ENCODE data around the gene MROH8.

The MROH8 gene

DNA sequence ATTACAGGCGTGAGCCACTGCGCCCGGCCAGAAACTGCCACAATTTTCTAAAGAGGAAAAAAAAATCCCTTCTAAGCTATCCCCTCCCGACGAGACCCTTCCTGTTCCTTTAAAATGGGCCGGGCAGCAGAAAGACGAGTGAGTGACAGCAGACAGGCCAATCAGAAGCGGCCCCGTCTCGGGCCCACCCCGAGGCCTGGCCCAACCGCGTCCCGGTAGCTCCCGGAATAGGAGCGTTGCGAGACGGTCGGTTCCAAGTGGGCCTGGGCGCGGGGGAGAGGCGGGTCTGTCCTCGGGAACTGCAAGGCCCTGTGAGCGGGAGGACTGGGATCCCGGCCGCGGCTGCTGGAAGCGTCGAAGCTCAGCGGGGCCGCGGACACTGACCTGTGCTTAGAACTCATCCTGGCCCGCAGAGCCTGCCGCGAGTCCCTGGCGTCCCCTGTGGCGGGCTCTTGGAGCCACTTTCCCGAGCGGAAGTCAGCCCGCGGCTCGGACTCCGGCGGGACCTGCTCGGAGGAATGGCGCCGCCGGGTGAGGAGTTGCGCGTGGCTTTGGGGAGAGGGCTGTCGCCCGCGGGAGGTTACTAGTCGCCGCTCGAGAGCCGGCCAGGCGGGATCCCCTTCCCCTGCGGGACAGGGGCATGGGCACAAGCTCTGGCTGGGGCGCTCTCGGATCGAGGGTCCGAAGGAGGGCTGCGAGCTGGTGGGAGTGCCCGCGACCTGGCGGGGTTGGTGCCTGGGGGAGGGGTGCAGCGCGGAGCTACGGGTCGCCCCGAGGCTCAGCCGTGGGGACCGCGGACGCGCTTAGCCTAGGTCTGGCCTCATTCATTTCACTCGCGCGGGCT is at the start of gene MROH8, which contains the start of gene RPN2:
Gene MROH8 (minus strand): TSS at position 710 of the 844 bp plus-strand sequence.
Gene RPN2 (plus strand): TSS at position 492 of the 844 bp plus-strand sequence. CDS start 27 bp downstream, at position 519.
- peak; percentile 95 to 96 for DNase-seq

- DNase-seq, result no peak
Measured at GRCh38 chr20:37228656-37229055, 49.3 kb upstream of the MROH8 start.

DNA sequence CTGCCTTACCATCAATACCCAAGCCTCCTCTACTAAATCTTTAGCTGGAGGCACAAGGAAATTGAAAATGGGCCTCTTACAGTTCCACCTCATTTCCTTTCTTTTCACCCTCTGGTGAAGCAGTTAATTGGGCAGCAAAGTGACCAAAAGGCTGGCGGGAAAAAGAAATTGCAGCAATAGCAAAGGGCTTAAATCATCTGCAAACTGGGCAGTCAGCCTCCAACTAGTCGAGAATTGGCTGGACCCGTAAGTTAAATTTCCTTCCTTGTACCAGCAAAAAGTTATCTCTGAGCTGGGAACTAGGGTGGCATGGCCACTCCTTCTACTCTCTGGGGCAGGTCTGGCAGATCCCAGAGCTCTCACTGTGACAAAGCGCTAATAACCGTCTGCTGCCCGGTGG is 48.7 kb upstream of the MROH8 start:
- no peak for DNase-seq

- no peak for DNase-seq
Measured at GRCh38 chr20:37226889-37227288, 47.5 kb upstream of the MROH8 start.

DNA sequence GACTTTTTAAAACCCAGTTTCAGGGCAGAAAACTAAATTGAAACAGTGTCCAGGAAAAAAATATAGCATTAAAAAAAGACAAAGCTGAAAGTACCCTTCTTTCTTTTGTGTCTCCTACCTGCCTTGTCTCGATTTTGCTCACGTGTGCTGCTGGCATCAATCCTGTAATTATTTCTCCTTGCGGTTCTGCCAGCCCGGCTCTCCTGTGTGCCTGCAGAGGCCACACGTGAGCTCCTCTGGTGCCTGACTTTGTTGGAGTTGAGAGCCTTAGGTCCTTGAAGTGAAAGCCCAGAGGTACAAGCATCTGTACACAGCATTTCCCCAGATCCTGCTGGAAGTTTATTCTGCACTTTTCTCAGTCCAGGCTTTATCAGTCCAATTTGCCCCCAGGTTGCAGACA is 45.8 kb upstream of the MROH8 start:
- DNase-seq, result no peak

DNA sequence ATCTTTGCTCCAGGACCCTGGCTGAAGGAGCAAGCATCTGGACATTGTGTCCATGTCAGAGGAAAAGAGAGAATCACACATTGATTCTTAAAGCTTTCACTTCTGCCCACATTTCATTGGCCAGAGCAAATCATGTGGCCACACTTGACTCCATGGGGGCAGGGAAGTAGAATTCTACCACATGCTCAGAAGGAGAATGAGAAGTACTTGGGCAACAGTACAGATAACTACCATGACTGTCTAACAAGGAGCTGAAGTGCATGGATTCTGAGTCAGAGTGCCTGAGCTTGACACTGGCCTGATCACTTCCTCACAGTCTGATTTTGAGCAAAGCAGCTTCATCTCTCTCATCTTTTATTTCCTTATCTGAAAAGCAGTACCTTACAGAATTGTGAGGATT is 43.7 kb upstream of the MROH8 start:
- no peak for DNase-seq

- no peak for DNase-seq
Measured at GRCh38 chr20:37222086-37222485, 42.7 kb upstream of the MROH8 start.

DNA sequence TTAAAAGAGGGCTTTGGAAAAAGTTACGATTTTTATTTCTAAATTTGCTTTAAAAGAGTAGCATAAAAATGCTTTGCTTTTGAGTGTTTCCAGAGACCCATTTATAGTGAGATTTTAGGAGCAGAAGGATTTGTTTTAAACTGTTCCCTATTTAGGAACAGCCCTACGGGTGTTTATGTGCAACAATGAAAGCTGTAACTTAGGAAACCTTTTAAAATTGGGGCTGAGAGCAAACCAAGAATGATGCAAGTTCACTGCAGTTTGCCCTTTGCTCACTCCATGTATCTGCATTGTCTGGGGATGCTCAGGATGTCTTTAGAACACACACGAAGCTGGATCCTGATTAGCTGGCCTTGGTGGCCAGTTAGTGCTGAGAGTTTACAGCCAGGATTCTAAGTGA is 41.4 kb upstream of the MROH8 start:
- no peak for DNase-seq

- no peak for DNase-seq
Measured at GRCh38 chr20:37219751-37220668, 40.7 kb upstream of the MROH8 start.

GRCh38 chr20:37218976-37219375 is 39.6 kb upstream of the MROH8 start:
- no peak for DNase-seq

GRCh38 chr20:37218441-37218840 is 39.1 kb upstream of the MROH8 start:
- DNase-seq, result no peak

- peak in 1 of 2 experiments; percentile 0 for DNase-seq
Measured at GRCh38 chr20:37209661-37210314, 30.4 kb upstream of the MROH8 start.

DNA sequence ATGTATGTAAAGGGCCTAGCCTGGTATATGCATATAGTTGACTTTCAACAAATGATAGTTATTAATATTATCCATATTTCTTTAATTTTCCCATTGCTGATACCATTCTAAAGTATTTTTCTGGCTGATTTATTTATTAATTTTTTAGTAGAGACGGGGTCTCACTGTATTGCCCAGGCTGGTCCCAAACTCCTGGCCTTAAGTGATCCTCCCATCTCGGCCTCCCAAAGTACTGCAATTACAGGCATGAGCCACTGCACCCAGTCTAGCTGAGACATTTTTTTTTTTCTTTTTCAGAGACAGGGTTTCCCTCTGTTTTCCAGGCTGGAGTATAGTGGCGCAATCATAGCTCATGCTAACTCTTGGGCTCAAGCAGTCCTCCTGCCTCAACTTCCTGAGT is 29.8 kb upstream of the MROH8 start:
- no peak for DNase-seq

DNA sequence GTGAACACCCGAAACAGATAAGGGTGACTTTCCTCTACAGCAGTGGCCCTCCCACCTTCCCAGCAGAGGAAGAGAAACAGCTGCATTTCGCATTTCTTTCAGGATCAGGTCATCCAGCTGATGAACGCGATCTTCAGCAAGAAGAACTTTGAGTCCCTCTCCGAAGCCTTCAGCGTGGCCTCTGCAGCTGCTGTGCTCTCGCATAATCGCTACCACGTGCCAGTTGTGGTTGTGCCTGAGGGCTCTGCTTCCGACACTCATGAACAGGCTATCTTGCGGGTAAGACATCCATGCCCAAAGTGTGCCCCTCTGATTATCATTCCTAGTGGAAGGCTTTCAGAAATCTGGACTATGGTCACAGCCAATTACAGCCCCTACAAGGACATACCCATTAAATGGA is 27.8 kb upstream of the MROH8 start:
- DNase-seq, result peak; percentile 9 to 13

DNA sequence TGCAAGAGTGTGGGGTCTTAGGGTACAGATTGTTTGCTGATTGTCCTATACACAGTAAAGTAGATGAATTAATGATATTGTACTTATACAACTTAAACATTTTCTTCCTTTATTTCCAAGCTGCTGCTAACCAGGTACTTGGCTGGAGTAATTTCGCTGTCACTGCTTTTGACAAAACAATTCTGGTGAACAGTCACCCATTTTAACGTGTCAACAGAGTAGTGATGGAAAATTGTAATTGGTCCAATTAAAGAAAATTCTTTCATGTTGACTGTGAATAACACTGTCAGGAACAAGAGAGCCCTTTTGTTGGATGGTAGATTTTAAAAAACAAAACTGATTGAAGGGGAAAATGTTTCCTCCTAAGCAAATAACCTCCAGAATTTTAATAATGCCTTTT is 26.4 kb upstream of the MROH8 start:
- no peak for DNase-seq

GRCh38 chr20:37205130-37205529 is 25.8 kb upstream of the MROH8 start:
- peak in 1 of 2 experiments; percentile 2 for DNase-seq

DNA sequence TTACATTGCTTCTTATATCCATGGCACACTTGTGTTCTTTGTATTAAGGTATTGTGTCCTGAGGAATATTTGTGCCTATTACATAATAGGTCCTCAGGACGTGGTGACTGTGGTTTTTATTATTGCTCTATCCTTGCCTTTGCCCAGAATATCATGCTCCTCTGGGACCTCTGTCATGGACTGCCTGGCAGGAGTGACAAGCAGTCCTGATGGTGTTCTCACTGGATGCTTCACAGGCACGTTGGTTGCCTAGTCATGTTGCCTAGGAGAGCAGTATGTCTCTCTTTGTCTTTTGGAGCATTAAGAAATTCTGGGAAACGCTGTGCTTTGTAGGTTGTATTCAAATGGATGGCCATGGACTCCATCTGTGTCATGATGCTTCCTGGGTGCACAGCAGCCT is 24.7 kb upstream of the MROH8 start:
- peak; percentile 5 to 9 for DNase-seq

- peak; percentile 19 to 27 for DNase-seq
Measured at GRCh38 chr20:37202267-37202943, 23.1 kb upstream of the MROH8 start.

- no peak for DNase-seq
Measured at GRCh38 chr20:37201827-37202162, 22.4 kb upstream of the MROH8 start.

- DNase-seq, result peak; percentile 0 to 10
Measured at GRCh38 chr20:37200926-37201826, 21.8 kb upstream of the MROH8 start.

GRCh38 chr20:37200376-37200775 is 21.0 kb upstream of the MROH8 start:
- DNase-seq, result no peak
